A673 (cell line): Measurements from ENCODE around the gene TENM3.

ENCODE experiments used
- EZH2 ChIP-seq: fragments of 200-600 bp; sonication (generic); IDR thresholded peaks from 2 replicates; pipeline ENCODE4 v1.6.1; 2017; ENCODE audit warnings: borderline replicate concordance, low read depth, mild to moderate bottlenecking, mixed read lengths, antibody characterized with exemption, low read length; ENCODE audit not compliant: poor library complexity, severe bottlenecking
- TF ChIP-seq, protein P1 (sequence below): fragments of 300-800, 200-600 bp; sonication (generic); conservative IDR thresholded peaks from 2 replicates; pipeline ENCODE4 v1.5.1; 2017; ENCODE audit warnings: low read depth, mild to moderate bottlenecking, antibody characterized with exemption, low read length, moderate library complexity, mixed read lengths

DNA sequence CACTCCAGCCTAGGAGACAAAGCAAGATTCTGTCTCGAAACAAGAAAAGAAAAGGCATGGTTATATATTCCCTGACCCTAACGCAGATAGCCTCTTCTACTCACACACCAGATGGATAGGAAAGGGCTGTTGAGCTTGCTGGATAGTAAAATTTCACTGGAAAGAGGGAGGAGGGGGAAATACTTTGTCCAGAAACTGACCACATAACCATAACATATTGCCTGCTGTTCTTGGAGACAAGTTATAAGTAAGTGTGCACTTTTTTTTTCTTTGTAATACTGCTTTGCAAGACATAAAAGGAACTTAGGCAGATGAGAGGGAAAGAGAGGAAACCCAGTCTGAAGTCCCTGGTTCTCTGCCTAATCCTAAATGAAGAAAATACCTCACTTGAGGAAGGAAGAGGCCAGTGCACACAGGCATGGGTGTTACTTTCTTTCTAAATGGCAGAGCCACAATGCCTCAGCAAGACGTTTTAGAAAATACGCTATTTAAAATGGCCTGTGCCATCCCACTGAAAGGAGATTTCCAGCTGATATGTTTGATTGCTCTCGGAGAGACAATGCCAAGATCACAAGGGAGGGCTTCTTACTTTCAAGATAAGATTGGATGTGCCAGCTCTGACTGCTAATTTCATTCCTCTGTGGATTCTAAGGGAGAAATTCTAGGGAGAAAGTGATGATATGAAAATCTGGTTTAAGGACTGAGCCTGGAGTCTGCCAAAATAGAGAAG, 533.3 kb downstream of the TENM3 start:
- TF ChIP-seq, protein P1, sequence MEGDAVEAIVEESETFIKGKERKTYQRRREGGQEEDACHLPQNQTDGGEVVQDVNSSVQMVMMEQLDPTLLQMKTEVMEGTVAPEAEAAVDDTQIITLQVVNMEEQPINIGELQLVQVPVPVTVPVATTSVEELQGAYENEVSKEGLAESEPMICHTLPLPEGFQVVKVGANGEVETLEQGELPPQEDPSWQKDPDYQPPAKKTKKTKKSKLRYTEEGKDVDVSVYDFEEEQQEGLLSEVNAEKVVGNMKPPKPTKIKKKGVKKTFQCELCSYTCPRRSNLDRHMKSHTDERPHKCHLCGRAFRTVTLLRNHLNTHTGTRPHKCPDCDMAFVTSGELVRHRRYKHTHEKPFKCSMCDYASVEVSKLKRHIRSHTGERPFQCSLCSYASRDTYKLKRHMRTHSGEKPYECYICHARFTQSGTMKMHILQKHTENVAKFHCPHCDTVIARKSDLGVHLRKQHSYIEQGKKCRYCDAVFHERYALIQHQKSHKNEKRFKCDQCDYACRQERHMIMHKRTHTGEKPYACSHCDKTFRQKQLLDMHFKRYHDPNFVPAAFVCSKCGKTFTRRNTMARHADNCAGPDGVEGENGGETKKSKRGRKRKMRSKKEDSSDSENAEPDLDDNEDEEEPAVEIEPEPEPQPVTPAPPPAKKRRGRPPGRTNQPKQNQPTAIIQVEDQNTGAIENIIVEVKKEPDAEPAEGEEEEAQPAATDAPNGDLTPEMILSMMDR, result no peak
- TF ChIP-seq EZH2, result no peak
